RPMI8226 (cell line): ENCODE measurements around the gene DENND1B.
"Not testable (repeated sequence)": the region's sequence is repeated elsewhere in the genome, so short reads cannot be mapped to it uniquely, and the experiment has no call there.

ENCODE experiments used
- DNase-seq: peaks from one replicate; pipeline ENCODE4 v3.0.0-alpha.2; 2015

Gene DENND1B

DNA sequence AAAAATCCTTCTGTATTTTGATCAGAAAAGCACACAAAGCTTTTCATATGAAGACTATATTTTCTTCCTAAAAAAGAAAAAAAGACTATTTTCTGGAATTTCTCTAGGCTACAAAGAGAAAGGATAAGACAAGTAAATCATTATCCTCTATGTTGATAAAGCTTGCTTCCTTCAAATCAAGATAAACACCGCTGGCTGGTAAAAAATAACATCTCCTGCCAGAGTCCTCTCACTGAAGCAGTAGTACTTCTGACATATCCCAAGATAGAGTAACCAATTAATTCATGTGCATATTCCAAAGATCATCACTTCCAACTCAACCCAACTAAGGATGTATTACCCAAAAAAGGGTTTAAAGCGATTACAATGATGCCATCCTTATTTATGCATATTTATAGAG, 34.3 kb downstream of the DENND1B start:
- DNase-seq, result no peak

GRCh38 chr1:197738927-197739326, 36.4 kb downstream of the DENND1B start:
- DNase-seq, result no peak

DNA sequence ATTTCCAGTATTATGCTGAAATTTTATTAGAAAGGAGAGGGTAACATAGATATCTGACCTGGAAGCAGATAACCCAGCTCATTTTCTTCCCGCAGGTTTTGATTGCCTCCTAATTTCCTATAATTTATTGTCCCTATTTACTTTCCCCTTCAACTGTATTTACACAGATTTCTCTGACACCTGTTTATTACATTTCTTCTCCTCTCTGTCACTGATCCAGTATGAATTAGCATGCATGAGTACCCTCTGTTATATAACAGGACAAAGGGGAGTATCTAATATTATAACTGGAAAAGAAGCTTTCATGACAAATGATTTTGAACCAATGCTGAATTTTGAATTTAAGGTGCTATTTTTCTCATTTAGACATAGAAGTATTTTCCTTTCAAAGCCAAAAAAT, 37.4 kb downstream of the DENND1B start:
- no peak for DNase-seq

GRCh38 chr1:197736685-197737084, 38.6 kb downstream of the DENND1B start:
- no peak for DNase-seq

DNA sequence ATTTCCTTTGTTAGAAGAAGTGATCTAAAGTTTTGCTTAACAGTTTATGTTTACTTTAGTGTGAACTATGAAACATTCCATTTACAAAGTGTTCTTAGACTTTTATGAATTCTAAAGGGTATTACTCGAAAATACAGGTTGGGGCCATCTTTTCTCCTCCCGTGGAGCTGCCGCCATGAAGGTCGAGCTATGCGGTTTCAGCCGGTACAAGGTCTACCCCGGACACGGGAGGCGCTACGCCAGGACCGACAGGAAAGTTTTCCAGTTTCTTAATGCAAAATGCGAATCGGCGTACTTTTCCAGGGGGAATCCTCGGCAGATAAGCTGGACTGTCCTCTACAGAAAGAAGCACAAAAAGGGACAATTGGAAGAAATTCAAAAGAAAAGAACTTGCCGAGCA, 39.8 kb downstream of the DENND1B start:
- no peak for DNase-seq

- DNase-seq, result no peak
These were observed 42.0 kb downstream of the DENND1B start for GRCh38 chr1:197733324-197733723.

- DNase-seq, result no peak
These were observed 43.1 kb downstream of the DENND1B start for GRCh38 chr1:197732187-197732586.

DNA sequence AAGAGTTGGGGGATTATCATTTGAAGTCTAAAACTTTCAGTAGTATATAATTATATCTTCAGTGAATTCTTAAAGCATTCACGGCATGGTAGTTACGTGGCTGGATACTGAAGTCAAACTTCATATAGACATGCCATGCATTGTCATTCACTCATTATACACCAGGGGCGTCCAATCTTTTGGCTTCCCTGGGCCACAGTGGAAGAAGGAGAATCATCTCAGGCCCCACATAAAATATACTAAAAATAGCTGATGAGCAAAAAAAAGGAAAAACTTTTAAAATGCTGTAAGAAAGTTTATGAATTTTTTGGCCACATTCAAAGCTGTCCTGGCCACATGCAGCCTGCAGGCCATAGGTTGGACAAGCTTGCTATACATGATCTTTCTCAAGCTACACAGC, 43.8 kb downstream of the DENND1B start:
- peak; percentile 12 for DNase-seq

DNA sequence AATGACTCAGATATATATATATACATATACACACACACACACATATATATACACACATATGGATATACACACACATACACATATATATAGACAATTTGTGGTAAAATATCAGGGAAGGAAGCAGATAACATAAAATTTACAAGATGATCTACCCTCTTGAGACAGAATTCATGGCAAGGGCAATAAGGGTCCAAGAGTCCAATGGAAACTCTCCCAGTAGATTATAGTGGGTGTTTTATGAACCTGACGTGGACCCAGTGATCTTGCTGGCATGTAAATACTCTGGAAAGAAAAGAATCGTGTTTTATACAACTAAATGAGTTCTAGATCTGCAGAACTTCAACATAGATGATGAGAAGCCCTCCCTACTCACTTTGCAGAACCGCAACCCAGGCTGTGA, 49.3 kb downstream of the DENND1B start:
- no peak for DNase-seq

GRCh38 chr1:197725044-197725443, 50.2 kb downstream of the DENND1B start:
- peak; percentile 14 for DNase-seq

GRCh38 chr1:197715806-197716205, 59.5 kb downstream of the DENND1B start:
- DNase-seq, result no peak

GRCh38 chr1:197706601-197707000, 68.7 kb downstream of the DENND1B start:
- DNase-seq, result no peak

DNA sequence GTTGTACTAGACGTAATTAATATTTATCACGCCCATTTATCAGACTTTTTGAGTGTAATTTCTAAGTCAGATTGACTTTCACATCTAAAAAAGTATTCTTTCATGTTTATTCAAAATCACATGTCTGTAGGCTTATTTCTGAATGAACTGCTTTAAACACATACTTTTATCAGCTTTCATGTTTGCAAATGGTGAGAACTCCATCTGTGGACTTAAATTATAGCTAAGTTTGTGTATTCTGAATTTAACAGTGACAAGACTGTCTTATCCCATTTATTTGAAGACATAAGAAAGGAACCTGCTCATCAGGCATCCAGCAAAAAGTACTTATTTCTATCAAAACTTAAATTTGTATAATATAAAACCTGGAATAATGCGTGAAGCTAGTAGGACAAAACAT, 69.3 kb downstream of the DENND1B start:
- no peak for DNase-seq

DNA sequence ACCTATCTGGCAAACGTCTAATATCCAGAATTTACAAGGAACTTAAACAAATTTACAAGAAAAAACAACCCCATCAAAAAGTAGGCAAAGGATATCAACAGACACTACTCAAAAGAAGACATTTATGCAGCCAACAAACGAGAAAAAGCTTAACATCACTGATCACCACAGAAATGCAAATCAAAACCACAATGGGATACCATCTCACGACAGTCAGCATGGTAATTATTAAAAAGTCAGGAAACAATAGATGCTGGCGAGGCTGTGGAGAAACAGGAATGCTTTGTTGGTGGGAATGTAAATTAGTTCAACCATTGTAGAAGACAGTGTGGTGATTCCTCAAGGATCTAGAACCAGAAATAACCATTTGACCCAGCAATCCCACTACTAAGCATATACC, 74.6 kb downstream of the DENND1B start:
- not testable (repeated sequence) for DNase-seq

GRCh38 chr1:197696372-197696771, 78.9 kb downstream of the DENND1B start:
- no peak for DNase-seq

DNA sequence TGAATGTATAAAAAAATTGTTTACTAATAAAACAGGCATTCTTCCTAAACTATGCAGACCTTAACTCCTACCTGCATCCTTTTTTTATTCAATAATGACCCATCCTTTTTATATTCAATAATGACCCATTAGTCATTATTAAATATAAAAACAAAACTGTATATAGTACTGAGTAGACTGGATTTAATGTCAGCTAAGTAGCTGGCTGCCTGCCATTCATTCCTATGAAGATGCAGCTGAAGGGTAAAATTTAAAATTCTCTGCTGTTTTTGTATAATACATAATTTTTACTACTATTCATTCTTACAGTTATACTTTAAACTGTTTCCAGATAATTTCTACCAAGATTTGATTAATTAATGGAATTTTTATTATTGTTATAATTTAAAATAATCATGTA, 79.3 kb downstream of the DENND1B start:
- DNase-seq, result no peak

GRCh38 chr1:197692965-197693364, 82.3 kb downstream of the DENND1B start:
- peak; percentile 10 for DNase-seq

GRCh38 chr1:197691816-197692215, 83.5 kb downstream of the DENND1B start:
- DNase-seq, result no peak

- DNase-seq, result no peak
These were observed 85.2 kb downstream of the DENND1B start for GRCh38 chr1:197690074-197690473.

- DNase-seq, result no peak
These were observed 87.0 kb downstream of the DENND1B start for GRCh38 chr1:197688233-197688632.

GRCh38 chr1:197686702-197687355, 88.5 kb downstream of the DENND1B start:
- DNase-seq, result no peak

- no peak for DNase-seq
These were observed 89.0 kb downstream of the DENND1B start for GRCh38 chr1:197686231-197686630.

DNA sequence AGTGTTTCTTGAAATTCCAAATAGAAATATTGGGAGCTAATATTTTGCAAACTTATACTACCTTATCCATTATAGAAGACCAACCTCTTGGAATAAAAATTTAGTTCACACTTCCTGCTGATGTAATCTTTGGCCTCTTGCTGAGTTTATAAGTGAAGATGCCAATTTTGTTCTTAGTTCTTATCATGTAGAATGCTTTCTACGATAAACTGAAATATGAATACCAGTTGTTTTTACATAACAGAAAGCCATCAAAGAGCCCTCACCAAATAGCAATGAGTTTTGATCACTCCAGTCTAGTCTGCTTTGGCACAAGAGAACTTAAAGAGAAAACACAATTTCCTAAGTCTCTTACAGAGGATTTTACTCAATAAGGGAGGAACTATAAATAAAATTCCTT, 89.5 kb downstream of the DENND1B start:
- no peak for DNase-seq

DNA sequence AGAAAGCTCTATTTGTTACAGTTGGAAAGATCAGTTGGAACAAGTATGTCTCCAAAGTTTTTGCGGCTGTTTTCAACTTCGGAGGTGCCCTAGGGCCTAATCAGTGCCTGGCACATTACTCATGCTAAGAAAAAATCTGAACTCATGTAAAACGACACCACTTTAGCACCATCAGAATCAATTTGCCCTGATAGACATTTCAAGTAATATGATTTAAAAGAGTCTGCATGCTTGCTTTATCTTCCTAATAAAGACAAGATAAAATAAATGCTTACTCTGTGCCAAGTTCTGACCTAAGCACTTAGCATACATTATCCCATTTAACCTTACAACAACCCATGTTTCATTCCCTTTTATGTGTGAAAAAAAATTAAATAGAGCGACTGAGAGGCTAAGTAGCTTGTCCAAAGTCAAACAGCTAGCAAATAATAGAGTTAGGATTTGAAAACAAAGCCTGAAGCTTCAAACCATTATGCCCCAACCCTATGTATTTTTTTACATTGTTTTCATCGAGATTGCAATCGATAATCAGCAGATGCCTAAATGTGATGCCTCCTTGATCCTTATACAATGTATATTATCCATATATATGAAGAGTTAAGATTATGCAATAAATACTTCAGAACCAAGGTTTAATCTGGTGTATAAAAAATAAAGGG, 91.3 kb downstream of the DENND1B start:
- no peak for DNase-seq

GRCh38 chr1:197683280-197683679, 92.0 kb downstream of the DENND1B start:
- DNase-seq, result no peak
